ENCODE results near the gene SNF8.
A peak's percentile ranks its signal among the peaks of the same experiment; 100 is the strongest.

SNF8 gene

GRCh38 chr17:48961516-48962233 lies 17.0 kb upstream of the SNF8 start:
- no peak overlapping the region for H3K4me2 ChIP-seq (ENCODE audit: low read length)
- no peaks in the 10 kb centered on the region for H3K4me1 ChIP-seq
- H3K27me3 ChIP-seq (ENCODE audit: control insufficient read depth, insufficient read depth, low read length): no peaks in the 10 kb centered on the region
- H3K9me3 ChIP-seq (ENCODE audit: control insufficient read depth, low read length): no peaks in the 10 kb centered on the region
- no peaks in the 10 kb centered on the region for H3K79me2 ChIP-seq
- H3K27ac ChIP-seq: no peak overlapping the region
- no peak for TF ChIP-seq CTCF (IDR thresholded peaks at IDR 0.05)
- no peak overlapping the region for H3K4me3 ChIP-seq (ENCODE audit: low read depth, low read length)
- no peak overlapping the region for H2AFZ ChIP-seq
- no peaks in the 10 kb centered on the region for H3K36me3 ChIP-seq (ENCODE audit: control insufficient read depth, insufficient read depth, low read length)
- H3K9ac ChIP-seq: no peak overlapping the region

GRCh38 chr17:48960834-48961515 lies 16.3 kb upstream of the SNF8 start:
- Histone ChIP-seq H3K9ac (no peak overlapping the region), H3K9me3 (ENCODE audit: control insufficient read depth, low read length) (no peaks in the 10 kb centered on the region), H3K4me2 (ENCODE audit: low read length) (no peak overlapping the region), H3K4me3 (ENCODE audit: low read depth, low read length) (no peak overlapping the region), H3K27ac (no peak overlapping the region), H2AFZ (peak overlapping the region; percentile 64), H3K4me1 (no peaks in the 10 kb centered on the region), H3K36me3 (ENCODE audit: control insufficient read depth, insufficient read depth, low read length) (no peaks in the 10 kb centered on the region), H3K27me3 (ENCODE audit: control insufficient read depth, insufficient read depth, low read length) (no peaks in the 10 kb centered on the region), H3K79me2 (no peaks in the 10 kb centered on the region)
- no peak for TF ChIP-seq CTCF (IDR thresholded peaks at IDR 0.05)

- Histone ChIP-seq H3K27me3 (ENCODE audit: control insufficient read depth, insufficient read depth, low read length) (no peaks in the 10 kb centered on the region), H3K9ac (no peak overlapping the region), H3K9me3 (ENCODE audit: control insufficient read depth, low read length) (no peaks in the 10 kb centered on the region), H3K27ac (no peak overlapping the region), H3K4me1 (no peaks in the 10 kb centered on the region), H3K4me2 (ENCODE audit: low read length) (no peak overlapping the region), H3K36me3 (ENCODE audit: control insufficient read depth, insufficient read depth, low read length) (no peaks in the 10 kb centered on the region), H2AFZ (no peak overlapping the region), H3K4me3 (ENCODE audit: low read depth, low read length) (no peak overlapping the region), H3K79me2 (no peaks in the 10 kb centered on the region)
- TF ChIP-seq CTCF (IDR thresholded peaks at IDR 0.05): no peak
Observed at GRCh38 chr17:48954300-48954755, 9.7 kb upstream of the SNF8 start.

- H3K27me3 ChIP-seq (ENCODE audit: control insufficient read depth, insufficient read depth, low read length): no peaks in the 10 kb centered on the region
- no peak overlapping the region for H3K9ac ChIP-seq
- H3K9me3 ChIP-seq (ENCODE audit: control insufficient read depth, low read length): no peaks in the 10 kb centered on the region
- H3K27ac ChIP-seq: no peak overlapping the region
- H3K36me3 ChIP-seq (ENCODE audit: control insufficient read depth, insufficient read depth, low read length): no peaks in the 10 kb centered on the region
- H3K4me2 ChIP-seq (ENCODE audit: low read length): no peak overlapping the region
- H3K79me2 ChIP-seq: no peaks in the 10 kb centered on the region
- no peak overlapping the region for H3K4me3 ChIP-seq (ENCODE audit: low read depth, low read length)
- H3K4me1 ChIP-seq: no peaks in the 10 kb centered on the region
- no peak overlapping the region for H2AFZ ChIP-seq
- no peak for TF ChIP-seq CTCF (IDR thresholded peaks at IDR 0.05)
Observed at GRCh38 chr17:48952904-48953303, 8.3 kb upstream of the SNF8 start.
